ENCODE data around the gene RAG1.

GRCh38 chr11:36627471-36627870, 59.7 kb downstream of the RAG1 start:
- TF ChIP-seq EZH2 (IDR thresholded peaks at IDR 0.05; ENCODE audit: borderline replicate concordance, insufficient read depth, low read depth, low read length, poor library complexity, severe bottlenecking) = no peak
- TF ChIP-seq, protein P1, sequence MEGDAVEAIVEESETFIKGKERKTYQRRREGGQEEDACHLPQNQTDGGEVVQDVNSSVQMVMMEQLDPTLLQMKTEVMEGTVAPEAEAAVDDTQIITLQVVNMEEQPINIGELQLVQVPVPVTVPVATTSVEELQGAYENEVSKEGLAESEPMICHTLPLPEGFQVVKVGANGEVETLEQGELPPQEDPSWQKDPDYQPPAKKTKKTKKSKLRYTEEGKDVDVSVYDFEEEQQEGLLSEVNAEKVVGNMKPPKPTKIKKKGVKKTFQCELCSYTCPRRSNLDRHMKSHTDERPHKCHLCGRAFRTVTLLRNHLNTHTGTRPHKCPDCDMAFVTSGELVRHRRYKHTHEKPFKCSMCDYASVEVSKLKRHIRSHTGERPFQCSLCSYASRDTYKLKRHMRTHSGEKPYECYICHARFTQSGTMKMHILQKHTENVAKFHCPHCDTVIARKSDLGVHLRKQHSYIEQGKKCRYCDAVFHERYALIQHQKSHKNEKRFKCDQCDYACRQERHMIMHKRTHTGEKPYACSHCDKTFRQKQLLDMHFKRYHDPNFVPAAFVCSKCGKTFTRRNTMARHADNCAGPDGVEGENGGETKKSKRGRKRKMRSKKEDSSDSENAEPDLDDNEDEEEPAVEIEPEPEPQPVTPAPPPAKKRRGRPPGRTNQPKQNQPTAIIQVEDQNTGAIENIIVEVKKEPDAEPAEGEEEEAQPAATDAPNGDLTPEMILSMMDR (IDR thresholded peaks at IDR 0.05) = no peak
